GM19240 (cell line): ENCODE measurements around the gene ELF2.
A peak's percentile ranks its signal among the peaks of the same experiment; 100 is the strongest.
"Not testable (repeated sequence)": the region's sequence is repeated elsewhere in the genome, so short reads cannot be mapped to it uniquely, and the experiment has no call there.

ENCODE experiments used
- DNase-seq: peaks from one replicate; pipeline ENCODE4 v3.0.0; 2011; ENCODE audit warnings: low spot score; ENCODE audit not compliant: insufficient read length

The ELF2 gene

DNA sequence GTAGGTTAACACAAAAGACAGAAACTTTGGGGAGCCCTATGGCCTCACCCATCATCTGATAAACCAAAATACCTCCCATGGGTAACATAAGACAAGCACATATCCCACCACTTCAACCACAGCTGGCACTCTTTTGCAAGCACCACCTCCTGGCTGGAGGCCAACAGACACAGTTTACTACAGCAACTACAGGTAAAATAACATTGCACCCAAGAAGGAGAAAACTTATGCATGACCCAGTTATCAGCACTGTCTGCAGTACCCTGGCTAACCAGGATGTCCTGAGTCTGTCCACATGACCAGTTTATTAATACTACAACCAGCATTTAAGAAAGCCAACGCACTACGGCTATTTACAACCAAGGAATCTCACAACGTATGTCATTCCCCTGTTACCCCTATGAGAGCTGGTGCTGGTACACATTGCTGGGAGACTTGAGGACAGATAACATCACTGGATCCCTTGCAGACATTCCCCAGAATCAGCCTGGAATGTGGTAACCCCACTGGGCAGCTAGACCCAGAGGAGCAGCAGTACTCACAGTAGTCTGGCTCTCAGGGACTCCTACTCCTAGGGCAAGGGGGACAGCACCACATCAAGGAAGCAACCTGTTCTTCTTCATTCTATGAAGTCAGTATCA is 32.0 kb downstream of the ELF2 start:
- DNase-seq = no peak

DNA sequence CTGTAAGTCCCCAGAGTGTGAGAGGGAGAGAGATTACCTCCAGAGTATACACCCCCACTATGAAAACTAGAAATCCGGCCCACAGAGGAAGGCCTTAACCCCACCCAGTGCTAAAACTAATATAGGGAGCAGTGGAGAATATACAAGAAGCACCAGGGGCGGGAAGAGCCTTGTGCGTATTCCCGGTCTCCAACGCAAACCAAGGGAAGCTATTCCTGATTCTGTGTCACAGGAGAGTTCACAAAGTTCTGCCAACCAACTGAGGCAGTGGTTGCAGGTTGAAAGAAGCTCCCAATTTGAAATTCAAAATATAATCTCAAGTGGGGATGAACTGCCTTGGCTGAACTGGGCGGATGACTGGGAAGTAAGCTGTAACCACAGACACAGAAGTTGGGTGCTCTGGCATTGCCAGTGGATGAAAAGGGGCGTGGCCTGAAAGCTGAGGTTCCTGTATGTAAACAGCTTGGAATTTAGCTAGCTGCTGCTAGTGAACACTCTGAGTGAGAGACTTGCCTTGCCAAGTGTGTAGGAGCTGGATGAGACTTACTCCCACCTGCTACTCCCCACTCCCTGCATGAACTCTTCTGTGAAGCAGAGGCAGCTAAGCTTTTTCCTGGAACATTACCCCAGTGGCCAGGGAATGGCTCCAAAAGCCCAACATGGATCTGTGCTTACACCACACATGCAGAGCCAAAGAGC is 32.7 kb downstream of the ELF2 start:
- DNase-seq = no peak

DNA sequence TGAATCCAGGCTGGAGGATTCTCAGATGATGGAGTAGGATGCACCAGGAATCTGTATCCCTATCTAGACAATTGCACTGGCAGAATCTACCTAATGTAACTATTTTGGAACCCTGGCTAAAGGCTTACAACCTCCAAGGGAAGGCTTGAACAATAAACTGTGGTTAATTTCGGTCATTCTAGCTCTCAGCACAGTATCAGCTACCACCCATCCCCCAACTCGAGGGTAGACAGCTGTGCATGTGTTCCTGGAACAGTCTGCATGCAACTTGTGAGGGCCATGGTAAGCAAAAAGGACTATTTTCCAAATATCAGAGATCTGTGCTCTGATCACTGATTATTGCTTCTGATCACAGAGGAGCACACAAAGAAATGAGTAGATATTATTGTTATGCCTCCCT is 34.0 kb downstream of the ELF2 start:
- DNase-seq = no peak

DNA sequence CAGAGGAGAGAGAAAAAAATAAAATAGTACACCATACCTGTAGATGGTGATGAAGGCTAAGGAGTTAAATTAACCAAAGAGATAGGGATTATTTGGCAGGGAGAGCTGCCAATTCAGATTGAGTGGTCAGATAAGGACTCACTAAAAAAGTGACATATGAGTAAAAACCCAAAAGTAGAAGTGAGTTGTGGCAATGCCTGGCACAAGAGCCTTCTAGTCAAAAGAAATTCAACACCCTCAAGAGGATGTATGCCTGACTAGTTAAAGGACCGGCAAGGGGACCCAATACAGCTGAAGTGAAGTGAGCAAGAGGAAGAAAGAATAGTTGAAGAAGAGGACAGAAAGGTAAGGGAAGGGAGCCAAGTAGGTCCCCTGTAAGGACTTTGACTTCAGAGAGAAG is 34.9 kb downstream of the ELF2 start:
- DNase-seq = no peak

DNA sequence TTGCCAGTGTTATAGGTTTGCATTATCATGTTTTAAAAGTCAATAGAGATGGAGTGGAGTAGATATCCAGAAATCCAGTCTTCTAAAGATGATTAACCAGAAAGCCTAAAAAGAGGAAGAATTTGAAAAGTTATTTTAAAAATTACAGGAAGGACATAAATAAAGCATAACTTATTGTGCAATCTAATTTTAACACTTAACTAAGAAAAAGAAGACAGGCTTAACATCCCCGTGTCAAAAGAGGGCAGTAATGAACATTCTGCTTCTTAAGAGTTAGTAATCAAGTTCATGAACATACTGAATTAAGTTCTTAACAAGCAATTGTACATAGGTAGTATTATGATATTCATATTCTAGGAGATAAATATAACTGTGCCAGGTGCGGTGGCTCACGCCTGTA is 39.3 kb downstream of the ELF2 start:
- DNase-seq = no peak

DNA sequence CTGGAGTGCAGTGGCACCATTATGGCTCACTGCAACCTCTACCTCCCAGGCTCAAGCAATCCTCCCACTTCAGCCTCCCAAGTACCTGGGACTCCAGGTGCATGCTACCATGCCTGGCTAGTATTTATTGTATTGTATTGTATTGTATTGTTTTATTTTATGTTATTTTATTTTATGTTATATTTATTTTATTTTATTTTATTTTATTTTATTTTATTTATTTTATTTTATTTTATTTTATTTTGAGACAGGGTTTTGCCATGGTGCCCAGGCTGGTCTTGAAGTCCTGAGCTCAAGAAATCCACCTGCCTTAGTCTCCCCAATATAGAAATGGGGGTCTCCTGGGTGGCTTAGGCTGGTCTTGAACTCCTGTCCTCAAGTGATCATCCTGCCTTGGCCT is 42.6 kb downstream of the ELF2 start:
- DNase-seq = no peak

DNA sequence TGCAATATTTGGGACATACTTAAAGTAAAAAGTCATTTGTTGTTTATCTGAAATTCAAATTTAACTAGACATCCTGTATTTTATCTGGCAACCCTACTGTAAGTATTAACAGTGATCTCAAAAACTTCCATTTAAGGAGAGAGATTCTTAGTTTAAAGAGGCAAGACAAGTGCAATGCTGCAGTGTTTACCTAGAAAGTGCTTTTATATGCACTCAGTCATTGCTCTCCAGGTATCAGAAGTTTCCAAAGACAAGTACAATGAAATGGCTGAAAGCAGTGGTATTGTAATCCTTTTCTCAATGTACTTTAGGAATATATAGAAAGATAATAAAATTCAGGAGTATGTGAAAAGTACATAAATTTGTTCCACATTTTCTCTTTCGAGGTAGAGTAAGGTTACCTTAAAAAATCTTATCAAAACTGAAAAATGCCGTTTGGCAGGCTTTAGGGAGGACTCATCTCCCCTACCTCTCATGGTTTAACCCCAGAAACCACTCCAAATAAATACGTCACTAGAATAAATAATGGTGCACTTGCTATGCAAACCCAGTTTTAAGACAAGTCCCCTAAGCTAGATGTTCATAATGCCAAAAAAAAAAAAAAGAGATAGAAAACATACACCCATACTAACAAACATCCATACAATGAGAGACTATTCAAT is 45.7 kb downstream of the ELF2 start:
- no peak for DNase-seq

DNA sequence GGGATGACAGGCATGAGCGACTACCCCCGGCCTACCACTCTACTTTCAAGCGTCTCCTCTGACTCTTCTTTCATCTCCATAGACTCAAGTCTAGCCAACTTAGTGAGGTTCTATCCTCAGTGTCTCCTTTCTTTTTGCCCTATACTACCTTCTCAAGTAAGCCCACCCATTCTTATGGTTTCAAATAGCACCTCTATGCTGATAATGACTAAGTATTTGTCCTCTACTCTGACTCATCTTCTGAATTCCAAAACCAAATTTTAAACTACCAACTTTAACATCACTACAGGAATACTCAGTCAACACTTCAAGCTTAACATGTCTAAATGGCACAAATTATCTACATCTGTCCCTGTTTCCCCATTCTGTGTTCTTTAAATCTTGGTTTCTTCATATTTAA is 47.8 kb downstream of the ELF2 start:
- DNase-seq = no peak

DNA sequence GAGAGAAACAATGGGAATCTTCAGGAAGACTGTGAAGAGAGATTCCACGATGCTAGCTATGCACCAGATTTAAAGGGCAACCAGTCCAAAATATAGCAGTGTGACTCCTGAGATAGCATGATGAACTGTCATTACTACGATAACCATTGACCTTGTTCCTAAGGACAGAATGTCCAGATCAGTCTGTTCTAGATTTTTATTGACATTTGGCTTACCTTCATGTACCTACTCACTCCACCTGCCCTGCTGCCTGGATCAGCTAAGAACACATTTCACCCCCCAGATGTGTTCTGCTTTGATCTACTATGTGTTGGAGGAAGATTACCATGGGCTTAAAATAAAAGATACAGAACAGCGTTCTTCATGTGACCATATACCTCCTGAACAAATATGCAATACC is 50.1 kb downstream of the ELF2 start:
- DNase-seq = no peak

DNA sequence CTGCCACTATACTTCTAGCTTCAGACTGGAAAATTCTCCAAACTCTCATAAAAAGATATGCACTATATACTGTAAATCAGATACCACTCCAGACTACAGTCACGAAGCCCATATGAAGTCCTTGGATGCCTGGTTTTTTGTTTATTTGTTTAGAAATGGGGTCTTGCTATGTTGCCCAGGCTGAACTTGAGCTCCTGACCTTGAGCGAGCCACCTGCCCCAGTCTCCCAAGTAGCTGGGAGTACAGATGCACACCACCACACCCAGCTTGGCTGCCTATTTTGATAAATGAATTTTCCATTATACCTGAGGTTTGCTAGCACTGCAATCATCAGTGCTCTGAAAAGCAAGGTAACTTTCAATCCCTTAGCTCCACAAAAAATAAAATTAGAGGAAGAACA is 53.1 kb downstream of the ELF2 start:
- no peak for DNase-seq

DNA sequence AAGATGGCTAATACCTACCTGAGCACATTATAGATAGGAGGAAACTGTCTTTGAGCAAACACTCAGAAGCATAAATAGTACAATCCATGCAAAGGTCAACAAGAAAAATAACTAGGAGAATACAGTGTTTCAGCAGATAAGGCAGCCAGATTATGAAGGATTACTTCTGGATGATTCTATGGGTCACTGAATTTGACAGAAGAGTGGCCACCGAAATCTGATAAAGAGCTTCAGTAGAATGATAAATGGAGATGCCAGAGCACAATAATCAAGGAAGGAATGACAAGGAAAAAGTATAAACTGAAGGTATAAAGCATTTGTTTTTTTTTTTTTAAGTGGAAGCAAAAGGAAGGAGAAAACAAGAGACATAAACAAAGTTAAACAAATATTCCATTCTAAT is 58.7 kb downstream of the ELF2 start:
- no peak for DNase-seq

DNA sequence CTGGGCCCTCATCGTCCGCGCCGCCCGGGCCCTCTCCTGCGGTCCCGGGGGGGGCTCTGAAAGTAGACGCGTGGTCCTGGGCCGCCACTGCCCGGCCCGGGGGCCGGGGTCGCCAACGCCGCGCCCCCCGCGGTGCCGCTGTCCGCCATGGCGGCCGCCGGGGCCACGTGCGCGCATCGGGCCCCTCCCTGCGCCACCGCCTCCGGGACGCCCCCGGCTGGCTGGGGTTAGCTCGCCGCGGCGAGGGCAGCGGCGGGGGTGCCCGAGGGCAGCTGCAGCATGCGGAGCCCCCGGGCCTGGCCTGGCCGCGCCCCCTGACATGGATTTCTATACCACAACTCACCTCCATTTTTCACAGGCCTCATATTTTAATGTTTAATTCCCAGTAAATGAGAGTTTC is 61.8 kb downstream of the ELF2 start:
- DNase-seq = no peak

DNA sequence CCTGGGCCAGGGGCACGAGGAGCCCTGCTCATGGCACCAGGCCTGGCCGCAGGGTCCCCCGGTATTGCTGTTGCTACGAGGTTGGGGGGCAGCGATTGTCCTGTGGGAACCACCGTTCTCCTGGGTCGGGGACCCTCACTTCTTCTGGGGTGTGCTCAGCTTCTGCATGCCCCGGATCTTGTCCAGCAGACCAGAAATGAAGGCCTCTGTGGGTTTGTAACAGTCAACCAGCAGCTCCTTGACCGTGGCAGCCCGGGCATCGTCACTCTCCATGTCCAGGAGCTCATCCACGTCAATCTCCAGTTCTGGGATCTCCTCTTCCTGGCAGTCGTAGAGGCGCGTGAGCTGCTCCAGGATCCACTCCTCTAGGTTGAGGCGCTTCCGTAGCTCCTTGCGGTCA is 62.2 kb downstream of the ELF2 start:
- DNase-seq = not testable (repeated sequence)

DNA sequence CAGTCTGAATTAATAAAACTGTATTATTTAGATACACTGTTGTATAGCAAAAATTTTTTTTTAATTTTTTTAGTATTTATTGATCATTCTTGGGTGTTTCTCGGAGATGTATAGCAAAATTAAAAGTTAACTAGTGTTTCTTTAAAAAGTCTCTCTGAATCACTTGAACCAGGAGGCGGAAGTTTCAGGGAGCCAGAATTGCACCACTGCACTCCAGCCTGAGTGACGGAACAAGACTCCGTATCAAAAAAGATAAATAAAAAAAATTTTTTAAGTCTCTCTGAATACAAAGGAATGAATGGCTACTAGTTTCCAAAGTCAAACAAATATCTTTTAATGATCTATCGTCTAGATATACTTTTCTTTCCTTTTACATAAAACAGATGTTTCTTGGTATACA is 64.4 kb downstream of the ELF2 start:
- DNase-seq = no peak

DNA sequence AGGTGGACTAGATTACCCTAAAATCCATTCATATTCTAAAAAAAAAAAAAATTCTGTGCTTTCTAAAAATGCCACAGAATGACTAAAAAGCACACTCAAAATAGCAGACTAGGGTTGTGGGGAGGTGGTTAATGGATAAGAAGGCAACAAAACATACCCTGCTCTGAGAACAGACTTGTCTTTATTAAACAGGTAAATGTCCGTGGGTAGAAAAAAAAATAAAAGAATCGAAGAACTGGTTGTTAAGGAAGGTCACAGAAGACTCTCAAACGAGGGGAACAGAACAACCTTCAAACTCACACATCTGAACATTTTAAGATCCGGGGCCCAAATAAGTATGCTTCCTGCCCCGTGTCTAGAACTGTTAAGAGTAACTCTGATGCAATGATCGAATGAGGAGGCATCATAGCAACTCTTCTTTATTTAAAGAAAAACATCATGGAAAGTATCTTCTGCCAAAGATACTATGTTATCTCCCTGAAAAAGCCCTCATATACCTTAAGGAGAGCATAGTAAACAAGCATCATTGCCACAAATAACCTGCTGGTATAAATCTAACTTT is 68.4 kb downstream of the ELF2 start:
- no peak for DNase-seq

DNA sequence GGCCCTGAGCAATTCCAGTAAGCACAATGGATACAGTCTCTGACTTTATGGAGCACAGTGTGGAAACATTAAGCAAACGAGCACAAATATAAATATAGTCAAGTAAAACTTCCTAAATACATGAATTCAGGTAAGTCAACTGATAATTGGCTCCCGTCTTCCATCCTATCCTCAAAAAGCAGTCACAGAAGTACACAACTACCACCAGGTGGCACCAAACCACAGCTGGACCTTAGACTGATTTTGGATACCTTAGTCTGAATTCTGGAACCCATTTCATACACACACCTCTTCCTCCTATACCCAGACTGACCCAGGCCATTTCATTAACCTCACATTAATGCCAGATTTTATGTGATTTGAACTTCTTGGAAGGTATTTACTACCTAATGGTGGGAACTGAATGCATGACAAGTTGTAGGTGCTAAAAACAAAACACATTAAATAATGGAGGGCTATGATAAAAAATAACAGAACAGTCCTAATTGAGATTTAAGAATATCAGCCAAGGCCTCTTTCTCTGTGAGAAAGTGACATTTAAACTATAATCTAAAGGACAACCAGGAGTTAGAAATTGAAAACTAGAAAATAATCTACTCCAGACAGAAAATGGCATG is 77.5 kb downstream of the ELF2 start:
- DNase-seq = peak; percentile 46

DNA sequence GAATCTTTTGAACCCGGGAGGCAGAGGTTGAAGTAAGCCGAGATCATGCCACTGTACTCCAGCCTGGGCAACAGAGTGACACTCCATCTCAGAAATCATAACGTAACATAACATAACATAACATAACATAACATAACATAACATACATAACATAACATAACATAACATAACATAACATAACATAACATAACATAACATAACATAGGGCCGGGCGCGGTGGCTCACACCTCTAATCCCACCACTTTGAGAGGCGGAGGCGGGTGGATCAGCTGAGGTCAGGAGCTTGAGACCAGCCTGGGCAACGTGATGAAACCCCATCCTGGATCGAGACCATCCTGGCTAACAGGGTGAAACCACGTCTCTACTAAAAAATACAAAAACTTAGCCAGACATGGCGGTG is 84.7 kb downstream of the ELF2 start:
- no peak for DNase-seq

DNA sequence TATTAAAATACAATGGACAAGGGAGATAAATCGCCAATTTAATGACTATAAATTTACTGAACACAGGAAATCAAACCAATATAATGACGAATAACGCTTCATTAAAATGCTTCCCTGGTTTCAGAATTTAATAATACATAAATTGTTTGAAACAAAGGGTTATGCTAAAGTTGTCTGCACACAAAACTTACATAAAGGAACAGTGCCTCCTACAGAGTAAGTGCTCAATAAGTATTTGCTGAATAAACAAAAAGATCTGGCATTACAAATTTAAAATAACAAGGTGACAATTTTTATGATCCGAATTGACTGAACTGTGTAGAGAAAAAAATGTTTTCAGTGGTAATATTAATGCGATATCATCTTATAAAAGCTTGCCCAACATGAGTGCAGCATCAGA is 91.9 kb downstream of the ELF2 start:
- no peak for DNase-seq

DNA sequence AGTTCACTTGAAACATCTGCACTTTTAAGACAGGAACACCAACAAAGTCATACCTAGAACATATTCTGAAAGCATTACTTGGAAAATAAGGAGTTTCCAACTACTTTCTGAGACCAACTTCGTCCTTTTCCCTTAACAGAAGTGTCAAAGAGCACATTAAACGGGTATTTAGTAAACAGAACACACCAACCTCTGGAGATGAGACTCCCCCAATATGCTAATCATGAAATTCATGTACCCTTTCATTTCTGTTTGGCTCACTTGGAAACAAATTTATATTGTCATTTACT is 92.3 kb downstream of the ELF2 start:
- DNase-seq = no peak

DNA sequence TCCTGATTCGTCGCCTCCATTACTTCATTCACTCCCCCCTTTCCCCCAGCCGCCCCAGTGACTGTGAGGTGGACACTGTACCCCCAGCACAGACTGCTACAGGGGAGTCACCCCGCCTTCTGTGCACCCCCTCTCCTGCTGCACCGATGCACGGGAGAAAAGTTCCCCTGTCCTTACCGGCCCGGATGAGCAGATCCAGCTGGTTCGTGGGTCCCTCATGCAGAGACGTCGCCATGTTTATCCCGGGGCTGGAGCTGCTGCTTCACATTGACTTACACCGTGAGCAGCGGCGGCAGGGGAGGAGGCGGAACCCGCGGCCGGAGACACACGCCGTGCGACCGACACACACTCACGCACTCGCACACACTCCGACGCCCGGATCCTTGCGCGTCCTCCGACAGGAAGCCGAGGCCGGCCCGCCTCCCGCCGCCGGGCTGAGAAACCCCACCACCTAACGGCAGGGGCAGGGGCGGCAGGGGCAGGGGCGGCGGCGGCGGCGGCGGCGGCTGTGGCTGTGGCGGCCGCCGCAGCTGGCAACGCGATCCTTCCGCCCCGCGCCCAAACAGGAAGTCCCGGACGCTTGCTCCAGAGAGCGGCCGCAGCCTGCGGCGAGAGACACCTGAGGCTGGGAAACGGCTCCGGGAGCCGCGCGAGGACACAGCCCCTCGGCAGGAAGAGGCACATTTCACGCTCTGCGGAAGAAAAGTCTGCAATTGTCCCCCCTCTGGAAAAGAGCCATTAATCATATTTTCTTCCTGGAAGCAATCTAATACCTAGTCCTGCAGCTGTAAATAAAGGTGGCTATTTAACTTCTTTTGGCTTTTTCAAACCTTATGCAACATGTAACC is 92.8 kb downstream of the ELF2 start:
- peak; percentile 46 for DNase-seq

DNA sequence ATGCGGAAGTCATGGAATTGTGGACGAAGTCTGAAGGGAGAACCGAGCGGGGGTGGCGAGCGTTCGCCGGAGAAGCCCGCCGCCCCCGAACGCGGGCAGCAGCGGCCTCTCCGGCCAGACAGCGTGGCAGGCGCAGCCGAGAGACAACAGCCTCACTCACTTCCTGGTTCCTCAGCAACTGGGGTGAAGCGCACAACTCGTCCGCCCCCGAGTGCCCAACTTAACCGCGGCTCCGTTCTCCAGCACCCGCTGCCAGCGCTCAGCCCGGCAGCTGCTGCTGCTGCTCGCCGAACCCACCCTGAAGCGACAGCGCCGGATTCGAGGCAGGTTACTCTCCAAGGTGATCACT is 93.4 kb downstream of the ELF2 start:
- DNase-seq = peak; percentile 35
